ENCODE measurements around the gene MPPED1. TPM values are rescaled to one million over a fixed set of nuclear protein-coding genes. Genes with fewer than 3 reads are reported as not detected.

Gene MPPED1
- total RNA-seq, 1 donor from 2014 or later = not detected

GRCh38 chr22:43504666-43505261, 93.0 kb downstream of the MPPED1 start:
- no peak overlapping the region for H3K27ac ChIP-seq (replicated peaks)
- intact Hi-C loops (cut with micrococcal nuclease) = no loop called here
- DNase-seq = no peak
- no peak overlapping the region for H3K4me3 ChIP-seq
- no peaks in the 10 kb centered on the region for H3K36me3 ChIP-seq
- no peaks in the 10 kb centered on the region for H3K9me3 ChIP-seq (replicated peaks)
- H3K27me3 ChIP-seq (ENCODE audit: low read depth) = peaks cover 21% of the 10 kb centered on the region
- H3K4me1 ChIP-seq = no peaks in the 10 kb centered on the region
- TF ChIP-seq CTCF (IDR thresholded peaks at IDR 0.05; ENCODE audit: borderline replicate concordance) = no peak

- DNase-seq = no peak
- no peaks in the 10 kb centered on the region for H3K36me3 ChIP-seq
- H3K4me3 ChIP-seq = no peak overlapping the region
- no peak for TF ChIP-seq CTCF (IDR thresholded peaks at IDR 0.05; ENCODE audit: borderline replicate concordance)
- intact Hi-C loops (cut with micrococcal nuclease) = no loop called here
- peaks cover 21% of the 10 kb centered on the region for H3K27me3 ChIP-seq (ENCODE audit: low read depth)
- no peaks in the 10 kb centered on the region for H3K9me3 ChIP-seq (replicated peaks)
- H3K27ac ChIP-seq (replicated peaks) = no peak overlapping the region
- no peaks in the 10 kb centered on the region for H3K4me1 ChIP-seq
These were observed 93.6 kb downstream of the MPPED1 start for GRCh38 chr22:43505423-43505822.

GRCh38 chr22:43505896-43506295, 94.1 kb downstream of the MPPED1 start:
- H3K27ac ChIP-seq (replicated peaks) = no peak overlapping the region
- intact Hi-C loops (cut with micrococcal nuclease) = no loop called here
- H3K4me3 ChIP-seq = no peak overlapping the region
- TF ChIP-seq CTCF (IDR thresholded peaks at IDR 0.05; ENCODE audit: borderline replicate concordance) = no peak
- H3K4me1 ChIP-seq = no peaks in the 10 kb centered on the region
- H3K9me3 ChIP-seq (replicated peaks) = no peaks in the 10 kb centered on the region
- no peaks in the 10 kb centered on the region for H3K36me3 ChIP-seq
- peaks cover 21% of the 10 kb centered on the region for H3K27me3 ChIP-seq (ENCODE audit: low read depth)
- no peak for DNase-seq

- DNase-seq = no peak
- Histone ChIP-seq H3K4me1 (no peaks in the 10 kb centered on the region), H3K4me3 (no peak overlapping the region), H3K36me3 (no peaks in the 10 kb centered on the region), H3K27me3 (ENCODE audit: low read depth) (peaks cover 21% of the 10 kb centered on the region), H3K27ac (replicated peaks) (no peak overlapping the region), H3K9me3 (replicated peaks) (no peaks in the 10 kb centered on the region)
- TF ChIP-seq CTCF (IDR thresholded peaks at IDR 0.05; ENCODE audit: borderline replicate concordance) = no peak
- intact Hi-C loops (cut with micrococcal nuclease) = no loop called here
These were observed 94.7 kb downstream of the MPPED1 start for GRCh38 chr22:43506487-43506886.

- no peak for TF ChIP-seq CTCF (IDR thresholded peaks at IDR 0.05; ENCODE audit: borderline replicate concordance)
- Histone ChIP-seq H3K4me1 (no peaks in the 10 kb centered on the region), H3K4me3 (no peak overlapping the region), H3K27me3 (ENCODE audit: low read depth) (peaks cover 17% of the 10 kb centered on the region), H3K27ac (replicated peaks) (no peak overlapping the region), H3K9me3 (replicated peaks) (no peaks in the 10 kb centered on the region), H3K36me3 (no peaks in the 10 kb centered on the region)
- intact Hi-C loops (cut with micrococcal nuclease) = no loop called here
- DNase-seq = no peak
These were observed 95.4 kb downstream of the MPPED1 start for GRCh38 chr22:43507235-43507634.

Measured in left ventricle myocardium inferior (tissue), 1 donor.